H1 (cell line): Measurements from ENCODE around the gene CSTF3. TPM values are rescaled to one million over a fixed set of nuclear protein-coding genes. Genes with fewer than 3 reads are reported as not detected.

Experiments used
- CTCF ChIA-PET: fragments of 300-600 bp; sonication (Branson Sonifier 250); formaldehyde crosslinking; loops from one replicate; lab custom pipeline; 2021; ENCODE audit not compliant: partially characterized antibody; lab: Charles Lee
- POLR2A ChIA-PET: fragments of 300-600 bp; sonication (Branson Sonifier 250); formaldehyde crosslinking; loops from one replicate; lab custom pipeline; 2021; ENCODE audit warnings: inconsistent platforms; ENCODE audit not compliant: partially characterized antibody; lab: Charles Lee
- DNase-seq, 2 experiments: peaks; one replicate each; pipeline versions ENCODE4 v3.0.0 to v3.0.0-alpha.2; 2010 to 2022; ENCODE audit warnings: low spot score in 2 of 2, low read depth in 1 of 2, mixed read lengths in 1 of 2
- FAIRE-seq: peaks from 2 replicates; lab custom pipeline; 2011; peaks lifted over from hg19 to GRCh38; lab: Jason Lieb, UNC
- H2AFZ ChIP-seq: 2 replicates; pipeline ENCODE4 v1.8.1; 2012; ENCODE audit warnings: low read length, inconsistent platforms
- H2AK5ac ChIP-seq: 2 replicates; pipeline ENCODE4 v1.6.1; 2013; ENCODE audit warnings: low read depth, low read length
- H2BK120ac ChIP-seq: replicated peaks from 2 replicates; pipeline ENCODE3; 2013; ENCODE audit warnings: low read depth, low read length, inconsistent platforms
- H2BK12ac ChIP-seq: 2 replicates; pipeline ENCODE4 v1.6.1; 2013; ENCODE audit warnings: low read depth, low read length
- H2BK15ac ChIP-seq: 2 replicates; pipeline ENCODE4 v1.6.1; 2013; ENCODE audit warnings: low read length
- H2BK20ac ChIP-seq: 2 replicates; pipeline ENCODE4 v1.6.1; 2013; ENCODE audit warnings: low read length
- H2BK5ac ChIP-seq: 2 replicates; pipeline ENCODE4 v1.6.1; 2013; ENCODE audit warnings: low read depth, low read length
- H3K14ac ChIP-seq: 2 replicates; pipeline ENCODE4 v1.6.1; 2013; ENCODE audit warnings: inconsistent platforms; ENCODE audit not compliant: insufficient read length
- H3K18ac ChIP-seq: 2 replicates; pipeline ENCODE4 v1.6.1; 2013; ENCODE audit warnings: low read length; ENCODE audit errors: extremely low read depth
- H3K23ac ChIP-seq: 2 replicates; pipeline ENCODE4 v1.6.1; 2013; ENCODE audit warnings: inconsistent platforms; ENCODE audit not compliant: insufficient read length
- H3K23me2 ChIP-seq: 2 replicates; pipeline ENCODE4 v1.6.1; 2013; ENCODE audit warnings: low read depth, low read length
- H3K27ac ChIP-seq: 2 replicates; pipeline ENCODE4 v1.6.1; 2011; ENCODE audit warnings: low read depth, low read length, inconsistent platforms
- H3K27me3 ChIP-seq, 4 experiments: replicated peaks in 1 of 4; 1 replicate in 1 of 4; 2 replicates in 3 of 4; pipeline versions ENCODE4 v1.6.1 to v1.8.1; 2011 to 2013; ENCODE audit warnings: low read length in 3 of 4, mild to moderate bottlenecking in 3 of 4, inconsistent platforms in 2 of 4, mixed read lengths in 2 of 4, moderate library complexity in 1 of 4; ENCODE audit not compliant: control insufficient read depth in 3 of 4, insufficient read depth in 3 of 4; ENCODE audit errors: extremely low read depth in 1 of 4
- H3K36me3 ChIP-seq, 4 experiments: 2 replicates each; pipeline versions ENCODE4 v1.6.1 to v1.8.1; 2011 to 2013; ENCODE audit warnings: mild to moderate bottlenecking in 4 of 4, low read length in 3 of 4, moderate library complexity in 2 of 4, control low read depth in 1 of 4, inconsistent platforms in 1 of 4; ENCODE audit not compliant: insufficient read depth in 4 of 4, control insufficient read depth in 2 of 4
- H3K4ac ChIP-seq: replicated peaks from 2 replicates; pipeline ENCODE3; 2013; ENCODE audit warnings: low read length, low read depth, mixed read lengths, inconsistent platforms; ENCODE audit not compliant: insufficient read length
- H3K4me1 ChIP-seq, 4 experiments: replicated peaks in 1 of 4; 1 replicate in 1 of 4; 2 replicates in 3 of 4; pipeline versions ENCODE4 v1.6.1 to v1.8.1; 2011 to 2013; ENCODE audit warnings: low read length in 3 of 4, inconsistent platforms in 2 of 4, mixed read lengths in 1 of 4; ENCODE audit not compliant: insufficient read depth in 4 of 4, control insufficient read depth in 3 of 4
- H3K4me2 ChIP-seq, 2 experiments: 2 replicates each; pipeline versions ENCODE4 v1.6.1 to v1.8.1; 2011 to 2013; ENCODE audit warnings: low read depth in 2 of 2, low read length in 2 of 2, control low read depth in 1 of 2, inconsistent platforms in 1 of 2, mild to moderate bottlenecking in 1 of 2; ENCODE audit not compliant: insufficient read depth in 1 of 2
- H3K4me3 ChIP-seq, 4 experiments: fragments of 200-600, 300-600 bp in 1 of 4; sonication (generic), shearing (Covaris generic), sonication (Bioruptor Twin) in 1 of 4; 2 replicates each; pipeline versions ENCODE4 v1.5.1 to v1.8.1; 2011 to 2016; ENCODE audit warnings: low read length in 4 of 4, low read depth in 3 of 4, control low read depth in 2 of 4, inconsistent platforms in 2 of 4, mild to moderate bottlenecking in 2 of 4, mixed read lengths in 1 of 4, moderate library complexity in 1 of 4; ENCODE audit not compliant: insufficient read depth in 2 of 4; ENCODE audit errors: extremely low read depth in 1 of 4
- H3K56ac ChIP-seq: replicated peaks from 2 replicates; pipeline ENCODE3; 2013; ENCODE audit warnings: low read depth, mild to moderate bottlenecking, mixed read lengths, low read length, inconsistent platforms; ENCODE audit not compliant: insufficient read length
- H3K79me1 ChIP-seq: 2 replicates; pipeline ENCODE4 v1.6.1; 2013; ENCODE audit warnings: low read depth, low read length, control low read depth
- H3K79me2 ChIP-seq, 2 experiments: 2 replicates each; pipeline versions ENCODE4 v1.6.1 to v1.8.1; 2012 to 2013; ENCODE audit warnings: low read length in 2 of 2, mild to moderate bottlenecking in 2 of 2, inconsistent platforms in 1 of 2; ENCODE audit not compliant: insufficient read depth in 2 of 2, control insufficient read depth in 1 of 2
- H3K9ac ChIP-seq, 4 experiments: replicated peaks in 1 of 4; 1 replicate in 1 of 4; 2 replicates in 3 of 4; pipeline versions ENCODE4 v1.6.1 to v1.8.1; 2011 to 2013; ENCODE audit warnings: low read depth in 3 of 4, low read length in 3 of 4, control low read depth in 2 of 4, mild to moderate bottlenecking in 2 of 4, moderate library complexity in 2 of 4, inconsistent platforms in 1 of 4; ENCODE audit errors: extremely low read depth in 1 of 4
- H3K9me3 ChIP-seq, 2 experiments: 2 replicates each; pipeline versions ENCODE4 v1.6.1 to v1.8.1; 2012 to 2013; ENCODE audit warnings: mild to moderate bottlenecking in 2 of 2, moderate library complexity in 2 of 2, control low read depth in 1 of 2, inconsistent platforms in 1 of 2, low read depth in 1 of 2, low read length in 1 of 2, mixed read lengths in 1 of 2; ENCODE audit not compliant: insufficient read depth in 2 of 2
- H4K20me1 ChIP-seq, 2 experiments: replicated peaks in 1 of 2; 2 replicates each; pipeline versions ENCODE3 to v1.8.1; 2011 to 2013; ENCODE audit warnings: inconsistent platforms in 2 of 2, low read length in 2 of 2, mild to moderate bottlenecking in 1 of 2; ENCODE audit not compliant: insufficient read depth in 2 of 2, control insufficient read depth in 1 of 2
- H4K5ac ChIP-seq: 2 replicates; pipeline ENCODE4 v1.6.1; 2013; ENCODE audit warnings: low read length, low read depth, mixed read lengths, inconsistent platforms; ENCODE audit not compliant: insufficient read length
- H4K8ac ChIP-seq: 2 replicates; pipeline ENCODE4 v1.8.0; 2013; ENCODE audit warnings: mild to moderate bottlenecking, moderate library complexity, low read length, inconsistent platforms; ENCODE audit not compliant: insufficient read depth; ENCODE audit errors: extremely low read depth
- H4K91ac ChIP-seq: replicated peaks from 2 replicates; pipeline ENCODE3; 2013; ENCODE audit warnings: low read length, mixed read lengths, inconsistent platforms; ENCODE audit not compliant: insufficient read length
- ATF2 ChIP-seq: IDR thresholded peaks from 2 replicates; pipeline ENCODE4 v1.6.1; 2012; ENCODE audit warnings: low read length, inconsistent platforms
- CHD2 ChIP-seq: IDR thresholded peaks from 2 replicates; pipeline ENCODE4 v1.6.1; 2012; ENCODE audit warnings: low read length, improper control_type of control experiment
- CTCF ChIP-seq, 3 experiments: IDR thresholded peaks; 1 replicate in 2 of 3; 2 replicates in 1 of 3; pipeline versions ENCODE4 v1.5.1 to v1.6.1; 2011; ENCODE audit warnings: low read length in 3 of 3, mild to moderate bottlenecking in 3 of 3, inconsistent platforms in 2 of 3, low read depth in 1 of 3, moderate library complexity in 1 of 3; ENCODE audit not compliant: insufficient read depth in 1 of 3; ENCODE audit errors: control extremely low read depth in 1 of 3
- EGR1 ChIP-seq: IDR thresholded peaks from 2 replicates; pipeline ENCODE4 v1.6.1; 2011; ENCODE audit warnings: low read depth, low read length, borderline replicate concordance
- FOSL1 ChIP-seq: IDR thresholded peaks from 2 replicates; pipeline ENCODE4 v1.6.1; 2011; ENCODE audit warnings: mild to moderate bottlenecking, low read depth, low read length, moderate library complexity; ENCODE audit not compliant: insufficient read depth
- GTF2F1 ChIP-seq: IDR thresholded peaks from 2 replicates; pipeline ENCODE4 v1.6.1; 2012; ENCODE audit warnings: low read depth, low read length, improper control_type of control experiment, borderline replicate concordance
- JUN ChIP-seq: IDR thresholded peaks from 2 replicates; pipeline ENCODE4 v1.6.1; 2011; ENCODE audit warnings: low read depth, mild to moderate bottlenecking, improper control_type of control experiment, low read length
- POU5F1 ChIP-seq: IDR thresholded peaks from 2 replicates; pipeline ENCODE4 v1.6.1; 2011; ENCODE audit warnings: low read depth, mild to moderate bottlenecking, low read length, moderate library complexity
- SRF ChIP-seq: IDR thresholded peaks from 2 replicates; pipeline ENCODE4 v1.6.1; 2011; ENCODE audit warnings: mild to moderate bottlenecking, low read depth, low read length, moderate library complexity
- TAF7 ChIP-seq: optimal IDR thresholded peaks from 2 replicates; pipeline ENCODE3; 2011; ENCODE audit warnings: low read depth, mild to moderate bottlenecking, inconsistent platforms, low read length, moderate library complexity, borderline replicate concordance
- WGBS, 2 experiments: shearing (Covaris generic) in 1 of 2; methylation state at CpG; one replicate each; pipeline versions ENCODE4 v1.1.6 to v1.1.7; 2013 to 2015; ENCODE audit warnings: low lambda C conversion rate in 2 of 2, mixed read lengths in 2 of 2, inconsistent platforms in 1 of 2, low coverage in 1 of 2, missing lambda C conversion rate in 1 of 2; ENCODE audit not compliant: insufficient replicate concordance in 2 of 2, insufficient coverage in 1 of 2, insufficient read length in 1 of 2; ENCODE audit errors: extremely low coverage in 1 of 2, missing lambda C conversion rate in 1 of 2; 5-methylcytosine and 5-hydroxymethylcytosine counted together
- polyA plus RNA-seq, 7 experiments: library from polyadenylated mRNA; depleted of rRNA in 3 of 7; stranded (reverse) in 5 of 7; unstranded in 2 of 7; fragments of >200 nt in 5 of 7; fragments of 200-250 nt in 2 of 7; gene quantifications; 1 replicate in 5 of 7; 2 replicates in 1 of 7; 4 replicates in 1 of 7; pipeline versions ENCODE4 v1.2.1 to v1.2.3, GENCODE V29; 2011 to 2013; ENCODE audit warnings: missing spikeins in 2 of 7, mixed read lengths in 2 of 7
- total RNA-seq: library from RNA; stranded (reverse); fragmentation: NEBNext Ultra II Directional; extraction: Animal tissue kit (Norgen Biotek cat#: 25700); gene quantifications from 2 replicates; pipeline ENCODE4 v1.2.1, GENCODE V29; 2021

CSTF3 gene
- total and polyA plus RNA-seq, 2 of the 8 experiments (the other 6 are each of a cell fraction or from before 2014, with no cell fraction given), result 22.3 to 54.7 TPM

GRCh38 chr11:33064866-33065265 is 96.4 kb downstream of the CSTF3 start:
- Histone ChIP-seq H3K4me3 (no peak overlapping the region), H3K18ac (no peak overlapping the region), H3K14ac (no peak overlapping the region), H3K4me2 (no peak overlapping the region), H3K27me3 (no peaks in the 10 kb centered on the region), H3K79me1 (no peaks in the 10 kb centered on the region), H2BK20ac (no peak overlapping the region), H3K79me2 (no peaks in the 10 kb centered on the region), H3K36me3 (peaks cover 0 to 10% (median 7%) of the 10 kb centered on the region in 4 experiments; a peak in 7 of 8 replicates), H3K23me2 (no peaks in the 10 kb centered on the region), H3K9me3 (no peaks in the 10 kb centered on the region), H3K4me1 (peaks cover 0 to 3% (median 0%) of the 10 kb centered on the region in 4 experiments; a peak in 1 of 7 replicates), H2BK15ac (no peak overlapping the region), H4K5ac (no peak overlapping the region), H2BK120ac (no peak overlapping the region), H3K56ac (no peak overlapping the region), H3K23ac (no peak overlapping the region), H3K9ac (no peak overlapping the region), H2BK5ac (no peak overlapping the region), H3K27ac (no peak overlapping the region), H3K4ac (no peak overlapping the region), H2AK5ac (no peak overlapping the region), H2BK12ac (no peak overlapping the region), H4K91ac (no peak overlapping the region), H4K8ac (no peak overlapping the region), H2AFZ (no peak overlapping the region), H4K20me1 (peaks cover 0 to 4% of the 10 kb centered on the region in 2 experiments)
- no peak for DNase-seq
- no peak for FAIRE-seq
- POLR2A ChIA-PET, result interaction anchor here (1.5 kb wide), 1 partner anchor 13 kb away, joined by 5 read pairs; no protein-coding TSS in a partner anchor
- CTCF ChIA-PET, result interaction anchor here (0.6 to 4.3 kb wide), 41 partner anchors 8 to 512 kb away, joined by 3 to 28 read pairs (median 5); partner anchors contain the start of genes CCDC73, DEPDC7 and TCP11L1
- WGBS, 2 experiments, result 87% methylated on average over 5 of the region's 5 CpGs; no CpG with 5 or more reads in 1 of the 2 experiments
- TF ChIP-seq GTF2F1, result no peak
- no peak for TF ChIP-seq ATF2
- TF ChIP-seq POU5F1, result no peak
- no peak for TF ChIP-seq CTCF (IDR thresholded peaks at IDR 0.05; ENCODE audit: control extremely low read depth in 1 of 3, insufficient read depth in 1 of 3, low read depth in 1 of 3, low read length in 3 of 3)
- no peak for TF ChIP-seq SRF
- no peak for TF ChIP-seq EGR1
- TF ChIP-seq JUN, result no peak
- no peak for TF ChIP-seq TAF7
- TF ChIP-seq CHD2, result no peak
- TF ChIP-seq FOSL1, result no peak
